ENCODE data around the gene RAET1E. TPM values are rescaled to one million over a fixed set of nuclear protein-coding genes. Genes with fewer than 3 reads are reported as not detected.

The RAET1E gene
- total and polyA plus RNA-seq, 9 of the 15 experiments (the other 6 are each of a cell fraction or from before 2014, with no cell fraction given) = not detected

GRCh38 chr6:149938571-149939355 is 40.9 kb upstream of the RAET1E start (continued):
- TF ChIP-seq, protein P1, sequence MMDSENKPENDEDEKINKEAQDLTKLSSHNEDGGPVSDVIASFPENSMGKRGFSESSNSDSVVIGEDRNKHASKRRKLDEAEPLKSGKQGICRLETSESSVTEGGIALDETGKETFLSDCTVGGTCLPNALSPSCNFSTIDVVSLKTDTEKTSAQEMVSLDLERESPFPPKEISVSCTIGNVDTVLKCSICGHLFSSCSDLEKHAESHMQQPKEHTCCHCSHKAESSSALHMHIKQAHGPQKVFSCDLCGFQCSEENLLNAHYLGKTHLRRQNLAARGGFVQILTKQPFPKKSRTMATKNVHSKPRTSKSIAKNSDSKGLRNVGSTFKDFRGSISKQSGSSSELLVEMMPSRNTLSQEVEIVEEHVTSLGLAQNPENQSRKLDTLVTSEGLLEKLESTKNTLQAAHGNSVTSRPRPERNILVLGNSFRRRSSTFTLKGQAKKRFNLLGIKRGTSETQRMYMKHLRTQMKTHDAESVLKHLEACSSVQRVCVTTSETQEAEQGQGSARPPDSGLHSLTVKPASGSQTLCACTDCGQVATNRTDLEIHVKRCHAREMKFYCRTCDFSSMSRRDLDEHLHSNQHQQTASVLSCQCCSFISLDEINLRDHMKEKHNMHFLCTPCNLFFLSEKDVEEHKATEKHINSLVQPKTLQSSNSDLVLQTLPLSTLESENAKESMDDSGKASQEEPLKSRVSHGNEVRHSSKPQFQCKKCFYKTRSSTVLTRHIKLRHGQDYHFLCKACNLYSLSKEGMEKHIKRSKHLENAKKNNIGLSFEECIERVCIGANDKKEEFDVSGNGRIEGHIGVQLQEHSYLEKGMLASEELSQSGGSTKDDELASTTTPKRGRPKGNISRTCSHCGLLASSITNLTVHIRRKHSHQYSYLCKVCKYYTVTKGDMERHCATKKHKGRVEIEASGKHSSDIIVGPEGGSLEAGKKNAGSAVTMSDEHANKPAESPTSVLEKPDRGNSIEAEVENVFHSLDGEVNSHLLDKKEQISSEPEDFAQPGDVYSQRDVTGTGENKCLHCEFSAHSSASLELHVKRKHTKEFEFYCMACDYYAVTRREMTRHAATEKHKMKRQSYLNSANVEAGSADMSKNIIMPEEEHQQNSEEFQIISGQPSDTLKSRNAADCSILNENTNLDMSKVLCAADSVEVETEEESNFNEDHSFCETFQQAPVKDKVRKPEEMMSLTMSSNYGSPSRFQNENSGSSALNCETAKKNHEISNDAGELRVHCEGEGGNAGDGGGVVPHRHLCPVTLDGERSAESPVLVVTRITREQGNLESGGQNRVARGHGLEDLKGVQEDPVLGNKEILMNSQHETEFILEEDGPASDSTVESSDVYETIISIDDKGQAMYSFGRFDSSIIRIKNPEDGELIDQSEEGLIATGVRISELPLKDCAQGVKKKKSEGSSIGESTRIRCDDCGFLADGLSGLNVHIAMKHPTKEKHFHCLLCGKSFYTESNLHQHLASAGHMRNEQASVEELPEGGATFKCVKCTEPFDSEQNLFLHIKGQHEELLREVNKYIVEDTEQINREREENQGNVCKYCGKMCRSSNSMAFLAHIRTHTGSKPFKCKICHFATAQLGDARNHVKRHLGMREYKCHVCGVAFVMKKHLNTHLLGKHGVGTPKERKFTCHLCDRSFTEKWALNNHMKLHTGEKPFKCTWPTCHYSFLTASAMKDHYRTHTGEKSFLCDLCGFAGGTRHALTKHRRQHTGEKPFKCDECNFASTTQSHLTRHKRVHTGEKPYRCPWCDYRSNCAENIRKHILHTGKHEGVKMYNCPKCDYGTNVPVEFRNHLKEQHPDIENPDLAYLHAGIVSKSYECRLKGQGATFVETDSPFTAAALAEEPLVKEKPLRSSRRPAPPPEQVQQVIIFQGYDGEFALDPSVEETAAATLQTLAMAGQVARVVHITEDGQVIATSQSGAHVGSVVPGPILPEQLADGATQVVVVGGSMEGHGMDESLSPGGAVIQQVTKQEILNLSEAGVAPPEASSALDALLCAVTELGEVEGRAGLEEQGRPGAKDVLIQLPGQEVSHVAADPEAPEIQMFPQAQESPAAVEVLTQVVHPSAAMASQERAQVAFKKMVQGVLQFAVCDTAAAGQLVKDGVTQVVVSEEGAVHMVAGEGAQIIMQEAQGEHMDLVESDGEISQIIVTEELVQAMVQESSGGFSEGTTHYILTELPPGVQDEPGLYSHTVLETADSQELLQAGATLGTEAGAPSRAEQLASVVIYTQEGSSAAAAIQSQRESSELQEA (IDR thresholded peaks at IDR 0.05; ENCODE audit: low read depth) = no peak
- TF ChIP-seq PHB (CRISPR knock-in tag; IDR thresholded peaks at IDR 0.05) (0 out of 2 replicates have a peak, but pooled peaks have one; percentile 64), SRSF3 (IDR thresholded peaks at IDR 0.05; ENCODE audit: insufficient read depth, low read length) (no peak)
- TF ChIP-seq, protein P2, sequence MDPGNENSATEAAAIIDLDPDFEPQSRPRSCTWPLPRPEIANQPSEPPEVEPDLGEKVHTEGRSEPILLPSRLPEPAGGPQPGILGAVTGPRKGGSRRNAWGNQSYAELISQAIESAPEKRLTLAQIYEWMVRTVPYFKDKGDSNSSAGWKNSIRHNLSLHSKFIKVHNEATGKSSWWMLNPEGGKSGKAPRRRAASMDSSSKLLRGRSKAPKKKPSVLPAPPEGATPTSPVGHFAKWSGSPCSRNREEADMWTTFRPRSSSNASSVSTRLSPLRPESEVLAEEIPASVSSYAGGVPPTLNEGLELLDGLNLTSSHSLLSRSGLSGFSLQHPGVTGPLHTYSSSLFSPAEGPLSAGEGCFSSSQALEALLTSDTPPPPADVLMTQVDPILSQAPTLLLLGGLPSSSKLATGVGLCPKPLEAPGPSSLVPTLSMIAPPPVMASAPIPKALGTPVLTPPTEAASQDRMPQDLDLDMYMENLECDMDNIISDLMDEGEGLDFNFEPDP (CRISPR knock-in tag; IDR thresholded peaks at IDR 0.05) = no peak
- TF ChIP-seq, protein P3, sequence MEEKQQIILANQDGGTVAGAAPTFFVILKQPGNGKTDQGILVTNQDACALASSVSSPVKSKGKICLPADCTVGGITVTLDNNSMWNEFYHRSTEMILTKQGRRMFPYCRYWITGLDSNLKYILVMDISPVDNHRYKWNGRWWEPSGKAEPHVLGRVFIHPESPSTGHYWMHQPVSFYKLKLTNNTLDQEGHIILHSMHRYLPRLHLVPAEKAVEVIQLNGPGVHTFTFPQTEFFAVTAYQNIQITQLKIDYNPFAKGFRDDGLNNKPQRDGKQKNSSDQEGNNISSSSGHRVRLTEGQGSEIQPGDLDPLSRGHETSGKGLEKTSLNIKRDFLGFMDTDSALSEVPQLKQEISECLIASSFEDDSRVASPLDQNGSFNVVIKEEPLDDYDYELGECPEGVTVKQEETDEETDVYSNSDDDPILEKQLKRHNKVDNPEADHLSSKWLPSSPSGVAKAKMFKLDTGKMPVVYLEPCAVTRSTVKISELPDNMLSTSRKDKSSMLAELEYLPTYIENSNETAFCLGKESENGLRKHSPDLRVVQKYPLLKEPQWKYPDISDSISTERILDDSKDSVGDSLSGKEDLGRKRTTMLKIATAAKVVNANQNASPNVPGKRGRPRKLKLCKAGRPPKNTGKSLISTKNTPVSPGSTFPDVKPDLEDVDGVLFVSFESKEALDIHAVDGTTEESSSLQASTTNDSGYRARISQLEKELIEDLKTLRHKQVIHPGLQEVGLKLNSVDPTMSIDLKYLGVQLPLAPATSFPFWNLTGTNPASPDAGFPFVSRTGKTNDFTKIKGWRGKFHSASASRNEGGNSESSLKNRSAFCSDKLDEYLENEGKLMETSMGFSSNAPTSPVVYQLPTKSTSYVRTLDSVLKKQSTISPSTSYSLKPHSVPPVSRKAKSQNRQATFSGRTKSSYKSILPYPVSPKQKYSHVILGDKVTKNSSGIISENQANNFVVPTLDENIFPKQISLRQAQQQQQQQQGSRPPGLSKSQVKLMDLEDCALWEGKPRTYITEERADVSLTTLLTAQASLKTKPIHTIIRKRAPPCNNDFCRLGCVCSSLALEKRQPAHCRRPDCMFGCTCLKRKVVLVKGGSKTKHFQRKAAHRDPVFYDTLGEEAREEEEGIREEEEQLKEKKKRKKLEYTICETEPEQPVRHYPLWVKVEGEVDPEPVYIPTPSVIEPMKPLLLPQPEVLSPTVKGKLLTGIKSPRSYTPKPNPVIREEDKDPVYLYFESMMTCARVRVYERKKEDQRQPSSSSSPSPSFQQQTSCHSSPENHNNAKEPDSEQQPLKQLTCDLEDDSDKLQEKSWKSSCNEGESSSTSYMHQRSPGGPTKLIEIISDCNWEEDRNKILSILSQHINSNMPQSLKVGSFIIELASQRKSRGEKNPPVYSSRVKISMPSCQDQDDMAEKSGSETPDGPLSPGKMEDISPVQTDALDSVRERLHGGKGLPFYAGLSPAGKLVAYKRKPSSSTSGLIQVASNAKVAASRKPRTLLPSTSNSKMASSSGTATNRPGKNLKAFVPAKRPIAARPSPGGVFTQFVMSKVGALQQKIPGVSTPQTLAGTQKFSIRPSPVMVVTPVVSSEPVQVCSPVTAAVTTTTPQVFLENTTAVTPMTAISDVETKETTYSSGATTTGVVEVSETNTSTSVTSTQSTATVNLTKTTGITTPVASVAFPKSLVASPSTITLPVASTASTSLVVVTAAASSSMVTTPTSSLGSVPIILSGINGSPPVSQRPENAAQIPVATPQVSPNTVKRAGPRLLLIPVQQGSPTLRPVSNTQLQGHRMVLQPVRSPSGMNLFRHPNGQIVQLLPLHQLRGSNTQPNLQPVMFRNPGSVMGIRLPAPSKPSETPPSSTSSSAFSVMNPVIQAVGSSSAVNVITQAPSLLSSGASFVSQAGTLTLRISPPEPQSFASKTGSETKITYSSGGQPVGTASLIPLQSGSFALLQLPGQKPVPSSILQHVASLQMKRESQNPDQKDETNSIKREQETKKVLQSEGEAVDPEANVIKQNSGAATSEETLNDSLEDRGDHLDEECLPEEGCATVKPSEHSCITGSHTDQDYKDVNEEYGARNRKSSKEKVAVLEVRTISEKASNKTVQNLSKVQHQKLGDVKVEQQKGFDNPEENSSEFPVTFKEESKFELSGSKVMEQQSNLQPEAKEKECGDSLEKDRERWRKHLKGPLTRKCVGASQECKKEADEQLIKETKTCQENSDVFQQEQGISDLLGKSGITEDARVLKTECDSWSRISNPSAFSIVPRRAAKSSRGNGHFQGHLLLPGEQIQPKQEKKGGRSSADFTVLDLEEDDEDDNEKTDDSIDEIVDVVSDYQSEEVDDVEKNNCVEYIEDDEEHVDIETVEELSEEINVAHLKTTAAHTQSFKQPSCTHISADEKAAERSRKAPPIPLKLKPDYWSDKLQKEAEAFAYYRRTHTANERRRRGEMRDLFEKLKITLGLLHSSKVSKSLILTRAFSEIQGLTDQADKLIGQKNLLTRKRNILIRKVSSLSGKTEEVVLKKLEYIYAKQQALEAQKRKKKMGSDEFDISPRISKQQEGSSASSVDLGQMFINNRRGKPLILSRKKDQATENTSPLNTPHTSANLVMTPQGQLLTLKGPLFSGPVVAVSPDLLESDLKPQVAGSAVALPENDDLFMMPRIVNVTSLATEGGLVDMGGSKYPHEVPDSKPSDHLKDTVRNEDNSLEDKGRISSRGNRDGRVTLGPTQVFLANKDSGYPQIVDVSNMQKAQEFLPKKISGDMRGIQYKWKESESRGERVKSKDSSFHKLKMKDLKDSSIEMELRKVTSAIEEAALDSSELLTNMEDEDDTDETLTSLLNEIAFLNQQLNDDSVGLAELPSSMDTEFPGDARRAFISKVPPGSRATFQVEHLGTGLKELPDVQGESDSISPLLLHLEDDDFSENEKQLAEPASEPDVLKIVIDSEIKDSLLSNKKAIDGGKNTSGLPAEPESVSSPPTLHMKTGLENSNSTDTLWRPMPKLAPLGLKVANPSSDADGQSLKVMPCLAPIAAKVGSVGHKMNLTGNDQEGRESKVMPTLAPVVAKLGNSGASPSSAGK (IDR thresholded peaks at IDR 0.05) = peak; percentile 87

Measured in K562 (cell line).